NCI-H1694 (cell line): ENCODE measurements around the gene VARS2.
"Not testable (repeated sequence)": the region's sequence is repeated elsewhere in the genome, so short reads cannot be mapped to it uniquely, and the experiment has no call there.

Experiments used
- DNase-seq: peaks from one replicate; lab custom pipeline; 2025; lab: John Stamatoyannopoulos, UW

Gene VARS2

DNA sequence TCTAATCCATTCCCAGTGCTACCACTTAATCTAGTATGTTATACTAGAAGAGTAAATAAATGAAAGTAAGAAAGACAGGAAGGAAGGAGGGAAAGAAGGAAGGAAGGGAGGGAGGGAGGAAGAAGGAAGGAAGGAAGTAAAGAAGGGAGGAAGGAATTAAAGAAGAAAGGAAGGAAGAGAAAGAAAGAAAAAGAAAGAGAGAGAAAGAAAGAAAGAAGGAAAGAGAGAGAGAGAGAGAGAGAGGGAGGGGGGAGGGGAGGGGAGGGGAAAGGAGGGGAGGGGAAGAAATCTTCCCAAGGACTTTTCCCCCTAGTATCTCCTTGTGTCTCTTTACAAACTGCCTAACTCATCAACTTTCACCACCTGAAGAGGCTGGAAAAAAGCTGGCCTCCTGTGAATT is 48.7 kb downstream of the VARS2 start:
- DNase-seq: no peak

DNA sequence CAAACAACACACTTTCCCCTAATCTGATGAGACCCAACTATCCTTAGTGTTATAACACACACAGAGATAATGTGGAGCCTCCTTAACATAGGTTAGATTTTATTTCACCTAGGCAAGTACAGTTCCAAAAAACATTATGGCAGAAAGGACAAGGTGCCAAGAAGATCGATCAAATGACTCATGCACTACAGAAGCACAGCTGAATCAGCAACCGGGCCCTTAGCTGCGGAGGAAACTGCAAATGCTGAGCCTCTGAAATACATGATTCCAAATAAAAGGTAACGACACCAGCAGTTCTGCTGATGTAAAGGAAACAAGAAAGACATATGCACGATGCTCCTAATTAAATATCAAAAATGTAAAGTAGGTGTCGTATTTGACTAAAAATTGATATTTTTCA is 49.6 kb downstream of the VARS2 start:
- no peak for DNase-seq

DNA sequence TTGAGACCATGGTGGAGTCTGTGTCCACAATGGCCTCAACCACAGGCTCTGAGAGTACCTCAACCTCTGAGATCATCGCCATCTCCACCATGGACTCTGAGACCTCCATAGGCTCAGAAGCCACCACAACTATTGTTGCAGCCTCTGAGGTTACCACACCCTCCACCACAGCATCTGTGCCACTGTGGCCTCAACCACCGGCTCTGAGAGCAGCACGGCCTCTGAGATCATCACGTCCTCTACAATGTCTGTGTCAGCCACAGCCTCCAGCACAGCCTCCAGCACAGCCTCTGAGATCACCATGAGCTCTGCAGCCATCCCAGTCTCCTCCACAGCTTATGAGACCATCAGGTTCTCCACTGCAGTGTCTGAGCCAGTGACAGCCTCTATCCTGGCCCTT is 50.0 kb downstream of the VARS2 start:
- no peak for DNase-seq

DNA sequence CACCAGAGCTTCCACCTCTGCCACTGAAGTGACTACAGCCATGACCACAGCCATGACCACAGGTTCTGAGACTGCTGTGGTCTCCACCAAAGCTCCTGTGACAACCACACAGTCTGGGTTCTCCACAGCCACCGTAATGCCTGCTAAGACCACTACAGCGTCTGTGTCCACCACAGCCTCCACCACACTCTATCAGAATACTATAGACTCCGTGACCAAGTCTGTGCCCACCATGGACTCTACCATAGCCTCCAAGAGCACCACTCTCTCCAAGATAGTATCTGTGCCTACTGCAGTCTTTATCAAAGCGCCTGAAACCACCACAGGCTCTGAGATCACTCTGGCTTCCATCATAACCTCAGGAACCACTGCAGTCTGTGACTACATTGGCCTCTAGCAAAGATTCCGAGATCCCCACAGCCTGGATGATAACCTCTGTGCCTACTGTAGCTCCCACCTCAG is 51.1 kb downstream of the VARS2 start:
- no peak for DNase-seq

DNA sequence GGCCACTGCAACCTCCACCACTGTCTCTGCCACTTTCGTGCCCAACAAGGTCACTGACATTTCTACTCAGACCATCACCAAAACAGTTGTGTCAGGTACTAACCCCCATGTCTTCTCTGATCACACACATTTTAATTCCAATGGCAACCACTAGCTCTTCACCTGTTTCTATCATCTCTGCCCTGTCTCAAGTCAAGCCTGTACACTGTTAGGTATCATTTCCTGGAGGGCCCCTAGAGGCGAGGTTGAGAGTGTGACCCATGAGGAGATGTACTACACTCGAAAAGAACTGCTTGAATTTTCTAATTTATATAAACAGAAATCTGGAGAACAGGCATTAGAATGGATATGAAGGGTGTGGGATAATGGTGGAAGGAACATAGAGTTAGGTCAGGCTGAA is 52.1 kb downstream of the VARS2 start:
- DNase-seq: no peak

DNA sequence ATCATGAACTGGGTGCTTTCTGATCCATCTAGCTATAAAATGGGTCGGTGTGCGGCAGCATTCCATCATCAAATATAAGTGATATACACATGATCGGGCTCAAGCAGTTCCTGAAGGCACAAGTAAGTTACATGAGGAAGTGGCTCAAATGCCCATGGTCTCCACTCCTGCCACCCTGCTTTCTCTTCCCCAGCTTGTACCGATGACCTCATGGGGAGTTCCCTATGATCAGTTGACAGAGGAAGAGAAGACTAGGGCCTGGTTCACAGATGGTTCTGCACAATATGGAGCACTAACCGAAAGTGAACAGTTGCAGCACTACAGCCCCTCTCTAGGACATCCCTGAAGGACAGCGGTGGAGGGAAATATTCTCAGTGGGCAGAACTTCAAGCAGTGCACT is 55.1 kb downstream of the VARS2 start:
- not testable (repeated sequence) for DNase-seq

DNA sequence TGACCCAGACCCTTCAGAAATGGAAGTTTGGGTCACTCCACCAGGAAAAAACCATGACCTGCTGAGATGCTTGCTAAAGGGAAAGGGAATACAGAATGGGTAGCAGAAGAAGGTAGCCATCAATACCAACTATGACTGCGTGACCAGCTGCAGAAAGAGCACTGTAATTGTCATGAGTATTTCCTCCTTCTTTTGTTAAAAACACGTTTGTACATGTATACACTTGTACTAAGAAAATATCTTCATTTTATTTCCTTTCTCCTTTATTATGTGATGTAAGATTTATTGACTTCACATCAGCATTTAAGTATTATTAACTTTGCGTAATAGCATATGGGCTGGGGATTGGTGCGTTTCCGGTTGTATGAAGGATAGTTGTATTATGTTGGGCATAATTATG is 56.9 kb downstream of the VARS2 start:
- no peak for DNase-seq

DNA sequence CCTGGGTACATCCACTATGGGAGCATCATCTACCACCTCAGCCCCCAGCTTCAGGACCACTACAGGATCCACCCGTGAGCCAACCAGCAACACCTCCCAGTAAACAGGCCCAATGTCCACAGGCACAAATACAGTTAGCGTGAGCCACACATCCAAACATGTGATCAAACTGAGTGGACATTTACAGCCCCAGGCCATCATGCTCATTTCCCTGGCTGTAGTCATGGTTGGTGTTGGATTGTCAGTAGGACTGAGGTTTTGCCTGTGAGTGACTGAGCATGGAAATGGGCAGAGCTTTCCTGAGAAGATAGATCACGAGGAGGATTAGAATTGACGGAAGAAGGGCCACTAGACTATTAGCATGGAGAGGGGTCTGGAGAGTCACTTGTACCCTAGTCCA is 58.8 kb downstream of the VARS2 start:
- no peak for DNase-seq

DNA sequence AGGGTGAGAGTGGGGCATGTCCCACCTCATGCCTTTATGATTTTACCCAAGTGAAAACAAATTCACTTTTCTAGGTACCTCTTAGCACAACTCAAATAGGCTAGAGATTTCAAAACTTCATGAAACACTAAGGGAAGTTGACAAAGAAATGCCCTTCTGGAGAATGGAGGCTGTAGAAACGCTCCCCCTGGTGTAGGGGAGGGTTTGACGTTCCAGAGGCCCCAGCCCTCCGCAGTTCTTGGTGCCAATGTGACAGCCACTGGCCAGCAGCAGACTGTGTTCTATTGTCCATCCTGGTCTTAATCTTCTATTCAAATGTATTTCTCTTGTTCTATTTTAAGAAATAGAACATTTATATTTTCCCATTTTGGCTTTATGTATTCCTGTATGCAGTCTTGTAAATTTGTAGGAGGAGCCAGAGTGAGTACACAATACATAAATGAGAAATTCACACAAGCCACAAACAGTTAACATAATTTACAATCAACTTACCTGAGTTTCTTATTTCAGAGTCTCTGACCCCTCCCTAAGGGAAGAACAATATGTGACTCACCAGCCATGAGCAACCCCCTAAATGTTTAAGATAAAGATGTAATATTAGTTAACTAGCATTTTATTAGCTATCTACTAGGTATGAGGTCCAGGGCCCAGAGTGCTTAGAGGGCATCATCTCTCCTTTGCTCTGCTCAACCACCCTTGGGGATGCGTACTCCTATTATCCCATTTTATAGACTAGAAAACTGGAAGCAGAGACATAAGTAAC is 60.6 kb downstream of the VARS2 start:
- DNase-seq: no peak
